ENCODE measurements around the gene CDH13. TPM values are rescaled to one million over a fixed set of nuclear protein-coding genes. Genes with fewer than 3 reads are reported as not detected.

CDH13 gene
- total RNA-seq, 4 donors from 2014 or later = 5.8 to 36.7 (median 20.4) TPM

DNA sequence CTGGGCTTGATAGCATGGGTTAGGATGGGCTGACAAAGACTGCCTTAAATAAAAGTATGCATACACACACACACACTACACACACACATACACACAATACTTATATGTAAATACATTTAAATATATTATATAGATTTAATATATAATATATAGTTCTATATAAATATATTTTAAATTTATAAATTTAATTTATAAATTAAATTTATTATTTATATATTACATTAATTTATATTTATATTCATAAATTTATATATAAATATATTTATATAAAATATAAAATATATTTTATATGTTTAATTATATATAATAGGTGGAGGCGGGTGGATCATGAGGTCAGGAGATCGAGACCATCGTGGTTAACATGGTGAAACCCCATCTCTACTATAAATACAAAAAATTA, 83.2 kb downstream of the CDH13 start:
- no peaks in the 10 kb centered on the region for H3K27me3 ChIP-seq
- TF ChIP-seq POLR2A (IDR thresholded peaks at IDR 0.05) (no peak), CTCF (IDR thresholded peaks at IDR 0.05 in 4 of 5, conservative IDR thresholded peaks at IDR 0.05 in 1 of 5) (no peak)
- ATAC-seq = no peak
- no peaks in the 10 kb centered on the region for H3K36me3 ChIP-seq
- H3K9me3 ChIP-seq = no peaks in the 10 kb centered on the region
- no peak overlapping the region for H3K4me3 ChIP-seq
- intact Hi-C loops (cut with DNase I; ENCODE audit: low total_unique reads) = no loop called here
- no peak overlapping the region for H3K27ac ChIP-seq
- no peak for DNase-seq
- in situ Hi-C loops (cut with MboI; ENCODE audit: low sequenced_read_pairs in 4 of 4) = no loop called here
- H3K4me1 ChIP-seq = peaks cover 20 to 22% of the 10 kb centered on the region in 2 donors

- no peaks in the 10 kb centered on the region for H3K27me3 ChIP-seq
- DNase-seq (no peak), ATAC-seq (no peak)
- H3K36me3 ChIP-seq = no peaks in the 10 kb centered on the region
- in situ Hi-C loops (cut with MboI; ENCODE audit: low sequenced_read_pairs in 4 of 4) = no loop called here
- peak overlapping the region in 3 of 4 donors; percentile 18 to 77 (median 25) for H3K27ac ChIP-seq
- intact Hi-C loops (cut with DNase I; ENCODE audit: low total_unique reads) = no loop called here
- no peak overlapping the region for H3K4me3 ChIP-seq
- no peaks in the 10 kb centered on the region for H3K9me3 ChIP-seq
- no peak for TF ChIP-seq CTCF (IDR thresholded peaks at IDR 0.05 in 4 of 5, conservative IDR thresholded peaks at IDR 0.05 in 1 of 5)
- no peak for TF ChIP-seq POLR2A (IDR thresholded peaks at IDR 0.05)
- H3K4me1 ChIP-seq = peaks cover 36 to 37% of the 10 kb centered on the region in 2 donors
These were observed 87.0 kb downstream of the CDH13 start for GRCh38 chr16:82713778-82714177.

- ATAC-seq (no peak), DNase-seq (no peak)
- Histone ChIP-seq H3K9me3 (no peaks in the 10 kb centered on the region), H3K27me3 (no peaks in the 10 kb centered on the region), H3K4me1 (peaks cover 36% of the 10 kb centered on the region in 2 donors), H3K36me3 (no peaks in the 10 kb centered on the region), H3K27ac (peak overlapping the region; percentile 71 to 77 (median 74)), H3K4me3 (no peak overlapping the region)
- intact Hi-C loops (cut with DNase I; ENCODE audit: low total_unique reads) (loop anchor here (1.0 kb wide), 2 partner anchors 15 to 54 kb away; no protein-coding TSS in a partner anchor), in situ Hi-C loops (cut with MboI; ENCODE audit: low sequenced_read_pairs in 4 of 4) (no loop called here)
- TF ChIP-seq POLR2A (IDR thresholded peaks at IDR 0.05) = no peak
- TF ChIP-seq CTCF (IDR thresholded peaks at IDR 0.05 in 4 of 5, conservative IDR thresholded peaks at IDR 0.05 in 1 of 5) = no peak
These were observed 88.4 kb downstream of the CDH13 start for GRCh38 chr16:82715160-82715559.

DNA sequence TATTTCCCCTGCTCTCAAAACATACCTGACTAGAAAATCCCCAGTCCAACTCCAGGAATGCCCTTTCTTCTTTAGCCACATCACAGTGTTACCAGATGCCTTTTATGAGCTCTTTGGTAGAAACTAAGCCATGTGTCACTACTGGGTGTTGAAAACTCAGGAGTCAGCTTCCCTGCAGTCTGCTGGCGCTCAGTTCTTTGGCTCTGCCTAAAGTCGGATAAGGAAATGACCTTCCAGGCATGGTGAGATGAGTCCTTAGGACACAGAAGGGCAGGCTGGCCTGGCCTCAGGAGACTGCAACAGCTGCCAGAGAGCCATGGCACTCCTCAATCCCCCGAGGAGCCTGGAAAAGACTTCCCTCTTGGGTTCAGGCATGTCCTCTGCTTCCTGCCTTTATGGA, 89.1 kb downstream of the CDH13 start:
- in situ Hi-C loops (cut with MboI; ENCODE audit: low sequenced_read_pairs in 4 of 4) = no loop called here
- Histone ChIP-seq H3K9me3 (no peaks in the 10 kb centered on the region), H3K36me3 (no peaks in the 10 kb centered on the region), H3K4me1 (peaks cover 36% of the 10 kb centered on the region in 2 donors), H3K27ac (peak overlapping the region; percentile 72 to 79 (median 76)), H3K4me3 (no peak overlapping the region), H3K27me3 (no peaks in the 10 kb centered on the region)
- intact Hi-C loops (cut with DNase I; ENCODE audit: low total_unique reads) = loop anchor here (1.0 to 2.0 kb wide), 4 partner anchors 16 to 85 kb away; no protein-coding TSS in a partner anchor
- ATAC-seq (peak; percentile 98 to 99), DNase-seq (peak; percentile 75 to 93)
- no peak for TF ChIP-seq POLR2A (IDR thresholded peaks at IDR 0.05)
- TF ChIP-seq CTCF (IDR thresholded peaks at IDR 0.05 in 4 of 5, conservative IDR thresholded peaks at IDR 0.05 in 1 of 5) = no peak

DNA sequence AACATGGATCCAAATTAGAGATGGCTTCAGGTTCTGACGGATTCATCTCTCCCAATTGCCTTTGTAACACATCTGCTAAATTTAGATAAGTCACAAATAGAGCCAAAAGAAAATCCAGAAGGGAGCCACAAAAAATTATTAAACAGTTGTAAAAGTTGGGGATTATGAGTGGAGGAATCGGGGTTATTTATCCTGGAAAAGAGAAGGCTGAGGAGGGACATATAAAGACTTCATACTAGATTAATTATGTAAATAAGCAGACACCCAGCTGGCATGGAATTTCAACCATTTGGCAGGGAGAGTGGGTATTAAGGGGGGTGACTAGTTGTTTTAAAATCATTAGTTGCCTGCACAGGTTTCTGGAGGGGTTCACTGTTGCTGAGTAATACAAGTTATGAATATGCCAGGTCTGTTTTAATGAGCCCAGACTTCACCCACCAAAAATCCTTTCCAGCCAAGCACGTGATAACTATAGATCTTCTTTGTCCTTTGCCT, 89.6 kb downstream of the CDH13 start:
- ATAC-seq (no peak), DNase-seq (no peak)
- Histone ChIP-seq H3K36me3 (no peaks in the 10 kb centered on the region), H3K4me3 (no peak overlapping the region), H3K9me3 (no peaks in the 10 kb centered on the region), H3K27ac (peak overlapping the region; percentile 72 to 79 (median 76)), H3K4me1 (peaks cover 36% of the 10 kb centered on the region in 2 donors), H3K27me3 (no peaks in the 10 kb centered on the region)
- TF ChIP-seq CTCF (IDR thresholded peaks at IDR 0.05 in 4 of 5, conservative IDR thresholded peaks at IDR 0.05 in 1 of 5) = no peak
- TF ChIP-seq POLR2A (IDR thresholded peaks at IDR 0.05) = no peak
- in situ Hi-C loops (cut with MboI; ENCODE audit: low sequenced_read_pairs in 4 of 4) = no loop called here
- intact Hi-C loops (cut with DNase I; ENCODE audit: low total_unique reads) = loop anchor here (2.0 kb wide), 2 partner anchors 16 to 86 kb away; no protein-coding TSS in a partner anchor
